ENCODE data around the gene ANO6.

DNA sequence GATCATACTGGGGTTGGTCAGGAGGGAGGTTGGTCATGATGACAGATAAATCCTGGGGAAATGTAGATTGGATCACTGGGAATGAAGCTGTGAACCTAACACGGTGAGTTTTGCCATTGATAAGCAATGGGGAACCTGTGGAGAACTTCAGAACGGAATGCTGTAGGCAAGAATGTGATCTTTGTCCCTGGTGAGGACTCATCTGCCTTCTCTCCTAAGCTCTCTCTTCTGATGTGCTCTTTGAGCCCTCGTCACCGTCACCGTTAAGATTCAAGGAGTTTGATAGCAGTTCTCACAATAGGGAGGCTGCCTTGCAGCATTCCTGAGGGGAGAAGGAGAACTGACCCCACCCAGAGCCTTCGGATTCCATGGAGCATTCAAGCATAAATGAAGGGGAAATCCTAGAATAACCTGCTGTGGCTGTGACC, 217.6 kb downstream of the ANO6 start:
- no peak for TF ChIP-seq CTCF (IDR thresholded peaks at IDR 0.05)
- TF ChIP-seq POLR2AphosphoS5 (IDR thresholded peaks at IDR 0.05) = no peak
- TF ChIP-seq POLR2A (IDR thresholded peaks at IDR 0.05) = no peak
